ENCODE results near the gene EEPD1.

DNA sequence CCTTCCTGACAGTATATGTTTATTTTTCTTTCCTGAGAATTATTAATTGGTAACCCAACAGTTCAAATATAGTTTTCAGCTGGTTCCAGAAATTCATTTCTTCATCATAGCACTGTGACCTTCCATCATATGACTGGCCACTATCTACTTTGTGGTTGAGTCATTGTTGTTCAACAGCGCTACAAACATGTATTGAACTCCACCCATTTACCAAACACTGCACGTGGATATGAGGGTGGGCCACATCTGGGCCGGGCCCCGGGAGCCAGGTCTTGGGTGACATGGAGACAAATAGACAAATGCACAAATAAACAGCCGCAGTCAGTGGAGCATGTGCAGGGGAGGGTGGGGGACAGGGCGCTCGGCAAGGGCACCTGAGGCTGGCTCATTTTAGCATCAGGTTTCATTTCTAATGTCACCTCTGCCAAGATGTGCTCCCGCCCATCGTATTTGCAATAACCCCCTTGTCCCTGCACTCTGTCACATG is 24.0 kb upstream of the EEPD1 start:
- TF ChIP-seq EZH2 (IDR thresholded peaks at IDR 0.05) (no peak), POLR2AphosphoS5 (IDR thresholded peaks at IDR 0.05; ENCODE audit: borderline replicate concordance, low read depth, low read length) (no peak), FOXP2 (optimal IDR thresholded peaks at IDR 0.05; ENCODE audit: control extremely low read depth, extremely low read length, insufficient read depth) (no peak)

All from SK-N-MC (cell line).